RWPE1 (cell line): ENCODE results near the gene WNK3.

ENCODE experiments used
- CTCF ChIA-PET: fragments of 350-600 bp; sonication (Branson Sonifier 250); formaldehyde crosslinking; extraction: SDS; loops from one replicate; lab custom pipeline; 2021; lab: Yijun Ruan, JAX
- POLR2A ChIA-PET: fragments of 400-600 bp; formaldehyde crosslinking; extraction: SDS; loops from one replicate; lab custom pipeline; 2020; ENCODE audit warnings: antibody characterized with exemption; ENCODE audit not compliant: low non-redundant PET; lab: Yijun Ruan, JAX
- DNase-seq: peaks from one replicate; pipeline ENCODE4 v3.0.0; 2012; ENCODE audit warnings: low spot score
- H3K27ac ChIP-seq: fragments of 450-650 bp; 2 replicates; pipeline ENCODE4 v1.5.1; 2017
- CTCF ChIP-seq: fragments of 450-650 bp; conservative IDR thresholded peaks from 2 replicates; pipeline ENCODE4 v1.5.1; 2017; ENCODE audit warnings: low read depth, mild to moderate bottlenecking

Gene WNK3

GRCh38 chrX:54230435-54231148 lies 127.3 kb downstream of the WNK3 start:
- POLR2A ChIA-PET, result no interaction called here
- CTCF ChIA-PET, result no interaction called here
- DNase-seq, result no peak
- H3K27ac ChIP-seq, result no peak overlapping the region
- no peak for TF ChIP-seq CTCF

- no peak for DNase-seq
- TF ChIP-seq CTCF, result no peak
- CTCF ChIA-PET, result no interaction called here
- H3K27ac ChIP-seq, result no peak overlapping the region
- POLR2A ChIA-PET, result no interaction called here
Observed at GRCh38 chrX:54223581-54223980, 134.3 kb downstream of the WNK3 start.

- DNase-seq, result no peak
- ChIA-PET CTCF (no interaction called here), POLR2A (no interaction called here)
Observed at GRCh38 chrX:54213603-54214002, 144.2 kb downstream of the WNK3 start.

DNA sequence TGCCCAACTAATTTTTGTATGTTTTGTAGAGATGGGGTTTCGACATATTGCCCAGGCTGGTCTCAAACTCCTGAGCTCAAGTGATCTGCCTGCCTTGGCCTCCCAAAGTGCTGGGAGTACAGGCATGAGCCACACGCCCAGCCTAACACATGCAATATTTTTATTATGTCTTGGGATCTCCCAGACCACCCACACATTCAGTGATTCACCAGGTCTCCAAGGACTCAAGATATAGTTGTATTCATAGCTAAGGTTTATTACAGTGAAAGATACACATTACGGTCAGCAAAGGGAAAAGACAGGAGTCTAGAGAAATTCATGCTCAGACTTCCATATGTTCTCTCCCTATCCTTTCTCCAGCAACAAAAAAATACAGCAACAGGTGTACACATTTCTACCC lies 149.3 kb downstream of the WNK3 start:
- POLR2A ChIA-PET, result no interaction called here
- TF ChIP-seq CTCF, result no peak
- H3K27ac ChIP-seq, result no peak overlapping the region
- no peak for DNase-seq
- CTCF ChIA-PET, result interaction anchor here (0.6 kb wide), 1 partner anchor 54 kb away, joined by 3 read pairs; no protein-coding TSS in a partner anchor

More at GRCh38 chrX:54213603-54214002, 144.2 kb downstream of the WNK3 start:
- no peak overlapping the region for H3K27ac ChIP-seq
- no peak for TF ChIP-seq CTCF

DNA sequence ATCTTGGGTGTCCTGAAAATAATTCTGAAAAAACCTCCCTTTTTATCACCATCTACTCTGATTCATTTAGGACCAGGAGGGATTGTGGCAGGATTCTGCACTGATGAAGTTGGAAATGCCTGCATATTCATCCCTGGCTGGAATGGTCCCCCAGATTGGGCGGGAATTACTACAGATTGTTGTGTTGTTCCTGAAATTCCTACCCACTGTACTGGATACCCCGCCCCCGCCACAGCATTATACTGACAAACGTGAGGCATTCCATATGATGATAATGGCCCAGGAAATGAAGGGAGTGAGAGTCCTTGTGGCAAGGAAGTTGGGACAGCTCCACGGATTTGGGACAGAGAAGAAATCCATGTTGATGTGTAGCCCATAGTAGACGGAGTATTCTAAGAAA lies 159.6 kb downstream of the WNK3 start:
- POLR2A ChIA-PET, result no interaction called here
- H3K27ac ChIP-seq, result no peak overlapping the region
- CTCF ChIA-PET, result interaction anchor here (0.7 kb wide), 1 partner anchor 885 kb away, joined by 4 read pairs; no protein-coding TSS in a partner anchor
- DNase-seq, result no peak
- no peak for TF ChIP-seq CTCF

- ChIA-PET CTCF (no interaction called here), POLR2A (no interaction called here)
- DNase-seq, result no peak
- TF ChIP-seq CTCF, result no peak
- no peak overlapping the region for H3K27ac ChIP-seq
Observed at GRCh38 chrX:54194982-54195588, 162.8 kb downstream of the WNK3 start.
